KMS-11 (cell line): ENCODE data around the gene COL15A1.

Experiments used
- H2AFZ ChIP-seq: fragments of 200-600 bp; sonication (generic); 2 replicates; pipeline ENCODE4 v1.6.1; 2016; ENCODE audit warnings: antibody characterized with exemption, mixed run types, low read depth
- H3K27ac ChIP-seq: fragments of 200-600 bp; sonication (generic); 2 replicates; pipeline ENCODE4 v1.6.1; 2016; ENCODE audit warnings: mild to moderate bottlenecking, mixed run types
- H3K27me3 ChIP-seq: fragments of 200-600 bp; sonication (generic); 2 replicates; pipeline ENCODE4 v1.6.1; 2017; ENCODE audit warnings: mild to moderate bottlenecking, low read depth, mixed run types, moderate library complexity; ENCODE audit not compliant: insufficient read depth
- H3K36me3 ChIP-seq: fragments of 200-600 bp; sonication (generic); 2 replicates; pipeline ENCODE4 v1.6.1; 2017; ENCODE audit warnings: mild to moderate bottlenecking, mixed run types; ENCODE audit not compliant: insufficient read depth
- H3K4me1 ChIP-seq: fragments of 200-600 bp; sonication (generic); 2 replicates; pipeline ENCODE4 v1.6.1; 2016; ENCODE audit warnings: mild to moderate bottlenecking, low read depth, mixed run types; ENCODE audit not compliant: poor library complexity, severe bottlenecking
- H3K4me2 ChIP-seq: fragments of 200-600 bp; sonication (generic); 2 replicates; pipeline ENCODE4 v1.7.0; 2016; ENCODE audit warnings: mild to moderate bottlenecking, mixed run types
- H3K4me3 ChIP-seq: fragments of 200-600 bp; sonication (generic); IDR thresholded peaks from 2 replicates; pipeline ENCODE4 v1.6.1; 2017; ENCODE audit warnings: low read depth, low read length, mixed read lengths; ENCODE audit not compliant: insufficient read depth
- H3K79me2 ChIP-seq: fragments of 200-600 bp; sonication (generic); 2 replicates; pipeline ENCODE4 v1.6.1; 2016; ENCODE audit warnings: low read depth, mixed run types; ENCODE audit not compliant: insufficient read depth
- H3K9ac ChIP-seq: fragments of 200-600 bp; sonication (generic); 2 replicates; pipeline ENCODE4 v1.6.1; 2016; ENCODE audit warnings: mild to moderate bottlenecking, mixed run types
- H4K20me1 ChIP-seq: fragments of 200-600 bp; sonication (generic); 2 replicates; pipeline ENCODE4 v1.6.1; 2016; ENCODE audit warnings: mild to moderate bottlenecking, mixed run types; ENCODE audit not compliant: insufficient read depth
- CTCF ChIP-seq: fragments of 200-600 bp; sonication (generic); conservative IDR thresholded peaks from 2 replicates; pipeline ENCODE4 v1.6.1; 2017; ENCODE audit warnings: low read depth, mild to moderate bottlenecking, antibody characterized with exemption, low read length, moderate library complexity, mixed read lengths

Gene COL15A1

GRCh38 chr9:98906273-98907040 lies 37.2 kb upstream of the COL15A1 start:
- H3K27me3 ChIP-seq = no peaks in the 10 kb centered on the region
- no peak overlapping the region for H3K4me3 ChIP-seq
- no peak overlapping the region for H3K9ac ChIP-seq
- TF ChIP-seq CTCF = no peak
- no peaks in the 10 kb centered on the region for H3K36me3 ChIP-seq
- no peaks in the 10 kb centered on the region for H3K79me2 ChIP-seq
- H3K4me2 ChIP-seq = no peak overlapping the region
- no peak overlapping the region for H3K27ac ChIP-seq
- H4K20me1 ChIP-seq = no peaks in the 10 kb centered on the region
- peaks cover 5% of the 10 kb centered on the region for H3K4me1 ChIP-seq
- H2AFZ ChIP-seq = no peak overlapping the region

DNA sequence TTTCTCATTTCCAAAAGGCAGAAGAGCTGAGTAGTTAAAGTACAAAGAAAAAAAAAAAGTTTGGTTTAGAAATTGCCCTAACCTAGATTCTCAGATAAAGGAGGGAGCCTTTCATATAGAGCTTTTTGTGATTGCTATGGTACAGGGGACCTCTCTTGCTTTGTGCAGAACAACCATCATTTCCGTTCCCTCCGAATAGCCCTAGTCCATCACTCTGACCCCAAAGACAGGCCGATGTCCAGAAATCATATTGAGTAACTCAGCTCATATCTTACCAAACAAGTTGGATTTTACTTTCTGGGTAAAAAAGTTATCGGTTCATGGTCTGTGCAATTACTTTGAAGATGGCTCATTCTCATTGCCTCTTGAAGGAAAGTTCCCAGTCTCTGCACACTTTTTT lies 36.7 kb upstream of the COL15A1 start:
- H2AFZ ChIP-seq = no peak overlapping the region
- H3K4me3 ChIP-seq = no peak overlapping the region
- no peaks in the 10 kb centered on the region for H3K27me3 ChIP-seq
- no peaks in the 10 kb centered on the region for H4K20me1 ChIP-seq
- no peaks in the 10 kb centered on the region for H3K36me3 ChIP-seq
- H3K4me1 ChIP-seq = peaks cover 5% of the 10 kb centered on the region
- no peaks in the 10 kb centered on the region for H3K79me2 ChIP-seq
- no peak overlapping the region for H3K27ac ChIP-seq
- no peak for TF ChIP-seq CTCF
- H3K4me2 ChIP-seq = no peak overlapping the region
- no peak overlapping the region for H3K9ac ChIP-seq

DNA sequence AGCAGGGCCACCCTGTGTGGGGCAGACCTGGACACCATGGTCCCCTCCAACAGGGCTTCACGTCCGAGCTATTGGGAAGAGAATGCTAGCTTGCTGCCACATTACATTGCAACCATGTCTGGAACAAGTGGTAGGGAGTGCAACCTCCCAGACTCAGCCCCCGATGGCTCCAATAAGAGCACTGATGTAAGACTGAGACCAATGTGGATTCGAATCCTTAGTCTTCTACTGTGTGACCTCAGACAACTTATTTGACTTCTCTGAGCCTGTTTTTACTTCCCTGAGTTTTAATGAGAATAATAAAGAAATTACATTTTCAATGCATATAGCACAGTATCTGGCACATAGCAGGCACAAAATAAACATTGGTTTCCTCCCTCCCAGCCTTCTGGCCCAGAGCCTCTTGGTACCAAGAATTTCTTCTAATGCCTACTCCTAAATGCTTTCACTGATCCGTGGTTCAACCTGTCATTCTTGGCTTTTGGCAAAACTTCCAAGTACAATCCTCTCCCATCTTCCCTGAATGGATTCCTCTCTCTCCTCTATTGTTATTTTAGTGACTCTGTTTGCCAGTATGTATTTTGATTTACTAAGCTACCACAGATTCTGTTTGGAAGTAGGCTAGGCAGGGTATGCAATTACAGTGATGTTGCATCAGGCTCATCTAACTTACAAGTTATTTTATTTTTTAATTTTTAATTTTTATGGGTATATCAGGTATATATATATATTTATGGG lies 34.6 kb upstream of the COL15A1 start:
- H3K9ac ChIP-seq = no peak overlapping the region
- H3K36me3 ChIP-seq = no peaks in the 10 kb centered on the region
- H3K27me3 ChIP-seq = no peaks in the 10 kb centered on the region
- H2AFZ ChIP-seq = no peak overlapping the region
- no peak overlapping the region for H3K4me3 ChIP-seq
- peaks cover 5% of the 10 kb centered on the region for H3K4me1 ChIP-seq
- H3K27ac ChIP-seq = no peak overlapping the region
- no peaks in the 10 kb centered on the region for H3K79me2 ChIP-seq
- no peaks in the 10 kb centered on the region for H4K20me1 ChIP-seq
- H3K4me2 ChIP-seq = no peak overlapping the region
- TF ChIP-seq CTCF = no peak

DNA sequence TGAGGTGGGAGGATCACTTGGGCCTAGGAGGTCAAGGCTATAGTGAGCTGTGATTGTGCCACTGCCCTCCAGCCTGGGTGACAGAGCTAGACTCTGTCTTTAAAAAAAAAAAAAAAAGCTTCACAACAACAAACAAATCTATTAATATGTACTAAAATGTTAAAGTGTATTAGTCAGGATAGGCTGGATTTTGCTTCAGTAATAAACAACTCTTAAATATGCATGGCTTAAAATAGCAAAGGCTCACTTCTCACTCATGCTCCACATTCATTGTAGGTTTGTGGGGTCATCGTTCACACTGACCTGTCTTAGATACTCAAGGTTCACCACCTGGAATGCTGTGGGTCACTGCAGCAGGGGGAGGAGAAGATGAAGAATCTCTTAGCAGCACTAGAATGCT lies 33.8 kb upstream of the COL15A1 start:
- H3K4me1 ChIP-seq = peaks cover 5% of the 10 kb centered on the region
- H2AFZ ChIP-seq = no peak overlapping the region
- no peak for TF ChIP-seq CTCF
- no peaks in the 10 kb centered on the region for H3K27me3 ChIP-seq
- no peak overlapping the region for H3K27ac ChIP-seq
- H3K4me2 ChIP-seq = no peak overlapping the region
- no peak overlapping the region for H3K9ac ChIP-seq
- H4K20me1 ChIP-seq = no peaks in the 10 kb centered on the region
- H3K4me3 ChIP-seq = no peak overlapping the region
- no peaks in the 10 kb centered on the region for H3K79me2 ChIP-seq
- H3K36me3 ChIP-seq = no peaks in the 10 kb centered on the region
